Erythroblast (primary cell): ENCODE data around the gene CDC45.

Experiments used
- DNase-seq, 2 experiments: peaks; one replicate each; lab custom pipeline; 2025; lab: John Stamatoyannopoulos, UW
- GATA1 ChIP-seq: IDR thresholded peaks from 2 replicates; pipeline ENCODE4 v1.6.1; 2011; ENCODE audit warnings: low read depth, mild to moderate bottlenecking, control low read depth, low read length, moderate library complexity
- POLR2A ChIP-seq: IDR thresholded peaks from 2 replicates; pipeline ENCODE4 v1.6.1; 2011; ENCODE audit warnings: mild to moderate bottlenecking, low read length

CDC45 gene

GRCh38 chr22:19499880-19500242 lies 20.1 kb downstream of the CDC45 start:
- no peak for DNase-seq
- TF ChIP-seq POLR2A (no peak), GATA1 (no peak)

DNA sequence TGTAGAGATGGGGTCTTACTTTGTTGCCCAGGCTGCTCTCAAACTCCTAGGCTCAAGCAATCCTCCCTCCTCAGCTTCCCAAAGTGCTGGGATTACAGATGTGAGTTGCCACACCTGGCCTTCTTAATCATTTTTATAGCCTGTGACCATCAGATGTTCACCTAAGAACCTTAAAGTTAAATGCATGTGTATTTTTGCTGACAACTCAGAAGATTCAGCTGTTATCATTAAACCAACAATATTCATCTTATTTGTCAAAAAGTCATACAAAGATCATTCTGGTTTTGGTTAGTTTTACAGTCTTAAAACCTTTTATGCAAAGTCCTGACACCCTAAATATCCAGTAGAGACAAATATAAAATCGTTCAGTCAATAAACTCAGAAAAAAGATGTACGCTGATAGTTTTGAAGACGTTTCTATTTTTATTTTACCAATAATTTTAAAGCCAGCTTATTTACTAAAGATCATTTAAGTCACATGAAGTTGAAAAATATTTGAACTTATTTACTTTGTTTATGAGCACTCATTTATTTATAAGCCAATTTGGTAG lies 22.3 kb downstream of the CDC45 start:
- no peak for DNase-seq
- no peak for TF ChIP-seq POLR2A
- no peak for TF ChIP-seq GATA1

DNA sequence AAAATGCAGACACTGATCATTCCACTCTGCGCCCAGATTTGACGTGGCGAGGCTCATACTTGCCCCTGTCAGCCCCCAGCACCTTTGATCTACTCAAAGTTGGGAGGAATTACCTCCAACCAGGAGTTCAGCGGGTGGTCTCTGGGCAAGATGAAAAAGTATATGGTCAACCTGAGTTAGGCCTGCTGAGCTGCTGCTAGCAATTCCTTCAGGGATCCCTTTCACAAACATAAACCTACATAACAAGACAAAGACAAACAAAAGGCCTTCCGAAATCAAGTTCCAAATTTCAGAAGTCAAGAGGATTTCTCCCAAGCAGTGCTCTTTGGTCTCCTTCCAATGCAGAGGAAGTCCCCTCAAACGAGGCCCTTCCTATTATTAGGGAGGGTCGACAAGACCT lies 23.6 kb downstream of the CDC45 start:
- TF ChIP-seq GATA1 (no peak), POLR2A (no peak)
- DNase-seq = no peak

- DNase-seq = no peak
- no peak for TF ChIP-seq GATA1
- TF ChIP-seq POLR2A = no peak
Observed at GRCh38 chr22:19503869-19504268, 24.1 kb downstream of the CDC45 start.

DNA sequence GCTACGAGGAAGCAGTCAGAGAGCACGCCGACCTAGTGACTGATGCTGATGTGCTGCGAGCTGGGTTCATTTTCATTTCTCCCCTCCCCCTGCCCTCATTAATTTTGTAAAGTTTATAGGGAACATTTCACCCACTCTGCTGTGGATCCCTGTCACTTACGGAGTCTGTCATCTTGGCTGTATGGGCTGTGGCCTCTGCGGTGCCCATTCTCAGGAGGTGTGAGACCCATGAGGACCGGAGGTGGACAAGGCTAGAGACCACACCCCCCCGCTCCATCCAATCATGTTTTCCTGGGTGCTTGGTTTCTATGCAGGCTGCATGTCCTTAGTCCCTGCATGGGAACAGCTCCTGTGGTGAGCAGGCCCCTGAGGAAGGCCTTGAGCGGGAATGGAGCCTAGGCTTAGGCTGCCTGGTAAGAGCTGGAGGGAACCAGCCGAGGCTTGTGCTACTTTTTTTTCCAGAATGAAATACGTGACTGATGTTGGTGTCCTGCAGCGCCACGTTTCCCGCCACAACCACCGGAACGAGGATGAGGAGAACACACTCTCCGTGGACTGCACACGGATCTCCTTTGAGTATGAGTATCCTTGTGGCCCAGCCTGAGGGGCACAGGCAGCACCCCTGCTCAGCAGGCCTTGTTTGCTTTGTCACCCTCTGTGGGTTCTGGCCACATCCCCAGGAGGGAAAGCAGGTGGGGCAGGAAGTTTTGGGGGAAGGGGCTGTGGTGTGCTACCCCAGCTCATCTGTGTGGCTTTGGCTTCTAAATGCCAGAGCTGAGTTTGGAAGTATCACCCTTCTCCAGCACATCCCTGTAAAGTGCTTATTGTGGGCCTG lies 25.4 kb downstream of the CDC45 start:
- no peak for DNase-seq
- no peak for TF ChIP-seq GATA1

DNA sequence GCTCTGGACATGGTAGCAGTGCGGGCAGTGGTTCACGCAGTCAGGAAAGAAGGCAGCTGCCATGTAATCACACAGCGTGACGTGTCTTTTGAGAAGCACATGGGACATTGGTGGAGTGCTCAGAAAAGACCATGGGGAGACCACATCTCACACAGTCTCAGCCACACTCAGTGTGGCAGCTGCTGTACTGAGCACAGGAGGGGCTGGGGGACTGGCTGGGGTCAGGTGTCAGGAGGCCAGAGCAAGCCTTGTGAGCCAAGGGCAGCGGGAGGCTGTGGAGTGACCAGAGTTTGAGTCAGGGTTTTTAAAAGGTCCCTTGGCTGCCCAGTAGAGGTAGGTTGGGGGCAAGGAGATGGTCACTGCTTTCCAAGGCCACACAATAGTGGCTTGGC lies 26.0 kb downstream of the CDC45 start:
- no peak for DNase-seq
- TF ChIP-seq GATA1 = no peak
- TF ChIP-seq POLR2A = no peak

- no peak for TF ChIP-seq POLR2A
- TF ChIP-seq GATA1 = no peak
- DNase-seq = no peak
Observed at GRCh38 chr22:19506212-19506611, 26.5 kb downstream of the CDC45 start.

DNA sequence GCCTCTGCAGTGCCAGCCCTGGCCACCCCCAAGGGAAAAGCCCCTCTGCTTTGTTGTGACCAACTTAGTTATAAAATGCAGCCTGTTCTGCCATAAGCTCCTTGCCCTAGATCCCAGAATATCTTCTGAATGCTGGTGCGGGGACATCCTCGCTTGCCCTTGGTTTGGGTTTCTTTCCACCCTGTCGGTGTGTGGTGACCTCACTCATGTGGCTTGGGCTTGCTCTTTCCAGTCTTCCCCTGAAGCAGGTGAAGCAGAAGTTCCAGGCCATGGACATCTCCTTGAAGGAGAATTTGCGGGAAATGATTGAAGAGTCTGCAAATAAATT lies 27.8 kb downstream of the CDC45 start:
- TF ChIP-seq POLR2A (no peak), GATA1 (no peak)
- no peak for DNase-seq

GRCh38 chr22:19508024-19508776 lies 28.5 kb downstream of the CDC45 start:
- no peak for DNase-seq
- TF ChIP-seq GATA1 (no peak), POLR2A (no peak)

DNA sequence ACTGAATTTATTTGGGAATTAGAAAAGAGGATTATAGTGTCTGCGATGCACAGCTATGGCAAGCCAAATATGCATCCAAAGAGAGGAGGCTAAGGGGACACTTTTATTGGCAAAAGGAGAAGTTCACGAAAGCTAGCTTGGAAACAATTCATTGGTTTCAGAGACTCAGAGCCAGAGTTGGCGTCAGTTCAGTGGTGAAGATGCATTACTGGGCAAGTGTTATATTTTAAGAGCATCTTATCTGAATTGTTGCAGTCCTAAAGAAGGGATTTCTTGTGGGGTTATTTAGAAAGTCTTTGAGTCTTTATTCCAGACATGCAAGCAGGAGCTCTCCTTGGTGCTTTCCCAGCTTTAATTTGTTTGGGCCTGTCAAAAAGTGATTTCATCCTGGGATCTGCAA lies 29.5 kb downstream of the CDC45 start:
- TF ChIP-seq POLR2A (no peak), GATA1 (no peak)
- DNase-seq = no peak

GRCh38 chr22:19509923-19510322 lies 30.2 kb downstream of the CDC45 start:
- TF ChIP-seq GATA1 (no peak), POLR2A (no peak)
- no peak for DNase-seq

- TF ChIP-seq GATA1 = no peak
- DNase-seq = no peak
Observed at GRCh38 chr22:19510919-19511341, 31.2 kb downstream of the CDC45 start.

GRCh38 chr22:19513823-19514222 lies 34.1 kb downstream of the CDC45 start:
- DNase-seq = no peak

GRCh38 chr22:19514831-19515565 lies 35.3 kb downstream of the CDC45 start:
- no peak for DNase-seq
- TF ChIP-seq POLR2A (no peak), GATA1 (no peak)

More at GRCh38 chr22:19513823-19514222, 34.1 kb downstream of the CDC45 start:
- TF ChIP-seq POLR2A = no peak
- TF ChIP-seq GATA1 = no peak
